ENCODE results near the gene DEPP1. TPM values are rescaled to one million over a fixed set of nuclear protein-coding genes. Genes with fewer than 3 reads are reported as not detected.

DEPP1 gene
- total and polyA plus RNA-seq, 10 of the 15 experiments (the other 5 are each of a cell fraction or from before 2014, with no cell fraction given) = 1.7 to 12.1 (median 7.3) TPM

- TF ChIP-seq TCF12 (IDR thresholded peaks at IDR 0.05; ENCODE audit: low read depth, low read length) (peak; percentile 92), SMARCA5 (IDR thresholded peaks at IDR 0.05) (no peak), IRF5 (IDR thresholded peaks at IDR 0.05; ENCODE audit: borderline replicate concordance) (no peak), IKZF1 (conservative IDR thresholded peaks at IDR 0.05) (peak; percentile 84)
Measured at GRCh38 chr10:44962870-44963738, 15.5 kb downstream of the DEPP1 start (continued).

GRCh38 chr10:44961931-44962750, 16.5 kb downstream of the DEPP1 start:
- Histone ChIP-seq H3K9me3 (replicated peaks; ENCODE audit: control insufficient read depth, insufficient read depth, low read length) (no peaks in the 10 kb centered on the region), H3K4me2 (ENCODE audit: control insufficient read depth, insufficient read depth) (peak overlapping the region; percentile 82), H3K79me2 (ENCODE audit: control insufficient read depth, insufficient read depth, low read length) (peaks cover 47% of the 10 kb centered on the region), H3K27ac (ENCODE audit: control insufficient read depth, insufficient read depth) (peak overlapping the region; percentile 85), H2AFZ (ENCODE audit: control insufficient read depth, low read depth, low read length) (no peak overlapping the region), H3K27me3 (replicated peaks in 1 of 2; ENCODE audit: control insufficient read depth in 2 of 2, insufficient read depth in 2 of 2, low read length in 1 of 2) (no peaks in the 10 kb centered on the region), H4K20me1 (ENCODE audit: control insufficient read depth, insufficient read depth) (no peaks in the 10 kb centered on the region), H3K36me3 (ENCODE audit: control insufficient read depth in 2 of 2, insufficient read depth in 2 of 2, low read length in 1 of 2) (no peaks in the 10 kb centered on the region), H3K4me3 (peak overlapping the region; percentile 1; the same call in 1 of the 2 replicates), H3K4me1 (ENCODE audit: control insufficient read depth, insufficient read depth, low read length) (peaks cover 70% of the 10 kb centered on the region), H3K9ac (ENCODE audit: control insufficient read depth, insufficient read depth, low read length) (peak overlapping the region; percentile 62; the same call in 1 of the 2 replicates)
- FAIRE-seq = no peak
- CTCF ChIA-PET = interaction anchor here (1.1 to 9.1 kb wide), 8 partner anchors 11 to 28 kb away, joined by 3 to 116 read pairs (median 4); partner anchors contain the start of gene DEPP1
- DNase-seq (ENCODE audit: low read depth, low spot score) = no peak
- intact Hi-C loops (cut with micrococcal nuclease; ENCODE audit: unreplicated experiment) = loop anchor here (10.0 kb wide), 2 partner anchors 413 to 1817 kb away; partner anchors contain the start of gene ALOX5
- POLR2A ChIA-PET = interaction anchor here (1.8 to 14.0 kb wide), 4 partner anchors 9 to 17 kb away, joined by 7 to 174 read pairs (median 59); partner anchors contain the start of gene DEPP1
- 90% methylated on average over 11 of the region's 11 CpGs for WGBS (ENCODE audit: insufficient coverage, insufficient replicate concordance, low lambda C conversion rate, missing lambda C conversion rate)
- RAD21 ChIA-PET (ENCODE audit: unreplicated experiment) = interaction anchor here (0.9 to 9.2 kb wide), 7 partner anchors 10 to 38 kb away, joined by 3 to 124 read pairs (median 38); partner anchors contain the start of genes DEPP1 and ZNF22
- in situ Hi-C loops (cut with MboI) = loop anchor here (10.0 to 25.0 kb wide), 2 partner anchors 1557 to 1800 kb away; partner anchors contain the start of gene HNRNPF
- SMC1A ChIA-PET (ENCODE audit: uncharacterized antibody, unreplicated experiment) = interaction anchor here (0.7 to 9.3 kb wide), 11 partner anchors 9 to 46 kb away, joined by 3 to 147 read pairs (median 8); partner anchors contain the start of gene DEPP1
- no TSS peak for BruUV-seq (replicated peaks)
- no peak for ATAC-seq
- TF ChIP-seq BHLHE40 (IDR thresholded peaks at IDR 0.05; ENCODE audit: borderline replicate concordance in 1 of 2, low read depth in 2 of 2, low read length in 1 of 2) (peak; percentile 66 to 76; a peak in 3 of 4 replicates), ZBTB11 (CRISPR knock-in tag; IDR thresholded peaks at IDR 0.05) (no peak), POU2F2 (IDR thresholded peaks at IDR 0.05; ENCODE audit: borderline replicate concordance, low read depth, low read length) (peak; percentile 54; the same call in 1 of the 3 replicates), JUND (IDR thresholded peaks at IDR 0.05; ENCODE audit: low read depth, low read length) (no peak), CHD2 (IDR thresholded peaks at IDR 0.05; ENCODE audit: borderline replicate concordance, low read depth, low read length) (no peak), HCFC1 (IDR thresholded peaks at IDR 0.05; ENCODE audit: low read length) (no peak), NR2C2 (IDR thresholded peaks at IDR 0.05; ENCODE audit: borderline replicate concordance, control insufficient read depth, insufficient read length, low read depth) (no peak), BCL3 (IDR thresholded peaks at IDR 0.05; ENCODE audit: borderline replicate concordance, insufficient read depth, low read depth, low read length, poor library complexity, severe bottlenecking) (no peak)
